GM19455 (cell line): Measurements from ENCODE around the gene HCAR1.
"Not testable (repeated sequence)": the region's sequence is repeated elsewhere in the genome, so short reads cannot be mapped to it uniquely, and the experiment has no call there.

Experiments
- ATAC-seq: cut with Tn5 transposase; IDR thresholded peaks from one replicate; pipeline ENCODE4 v1.9.1; 2021; ENCODE audit not compliant: unreplicated experiment

Gene HCAR1

GRCh38 chr12:122722387-122722786 lies 8.3 kb downstream of the HCAR1 start:
- ATAC-seq = no peak

- no peak for ATAC-seq
Measured at GRCh38 chr12:122721057-122721545, 9.5 kb downstream of the HCAR1 start.

- not testable (repeated sequence) for ATAC-seq
Measured at GRCh38 chr12:122716658-122717057, 14.0 kb downstream of the HCAR1 start, which contains the start of gene HCAR3. TSS of gene HCAR3 (minus strand) at chr12:122716811. CDS start at chr12:122716737, 74 bp downstream.

- ATAC-seq = not testable (repeated sequence)
Measured at GRCh38 chr12:122715211-122715610, 15.4 kb downstream of the HCAR1 start.

GRCh38 chr12:122713491-122714188 lies 17.0 kb downstream of the HCAR1 start:
- not testable (repeated sequence) for ATAC-seq

GRCh38 chr12:122711266-122711665 lies 19.4 kb downstream of the HCAR1 start:
- ATAC-seq = not testable (repeated sequence)

- ATAC-seq = not testable (repeated sequence)
Measured at GRCh38 chr12:122710341-122710740, 20.3 kb downstream of the HCAR1 start.

GRCh38 chr12:122709287-122709686 lies 21.4 kb downstream of the HCAR1 start:
- not testable (repeated sequence) for ATAC-seq

- ATAC-seq = not testable (repeated sequence)
Measured at GRCh38 chr12:122703841-122704240, 26.8 kb downstream of the HCAR1 start.

GRCh38 chr12:122702890-122703611 lies 27.6 kb downstream of the HCAR1 start, which contains the start of gene HCAR2:
TSS of gene HCAR2 (minus strand) at chr12:122703357. CDS start at chr12:122703283, 74 bp downstream.
- ATAC-seq = not testable (repeated sequence)

- ATAC-seq = not testable (repeated sequence)
Measured at GRCh38 chr12:122701481-122701880, 29.2 kb downstream of the HCAR1 start.

GRCh38 chr12:122700038-122700710 lies 30.5 kb downstream of the HCAR1 start:
- ATAC-seq = not testable (repeated sequence)

- ATAC-seq = not testable (repeated sequence)
Measured at GRCh38 chr12:122696922-122697321, 33.7 kb downstream of the HCAR1 start.

- no peak for ATAC-seq
Measured at GRCh38 chr12:122691566-122691965, 39.1 kb downstream of the HCAR1 start.

- no peak for ATAC-seq
Measured at GRCh38 chr12:122688291-122688690, 42.4 kb downstream of the HCAR1 start.

GRCh38 chr12:122687086-122687485 lies 43.6 kb downstream of the HCAR1 start:
- no peak for ATAC-seq

- no peak for ATAC-seq
Measured at GRCh38 chr12:122686538-122686937, 44.1 kb downstream of the HCAR1 start.

GRCh38 chr12:122684297-122684813 lies 46.3 kb downstream of the HCAR1 start:
- ATAC-seq = no peak

- ATAC-seq = no peak
Measured at GRCh38 chr12:122681814-122682213, 48.8 kb downstream of the HCAR1 start.

- ATAC-seq = not testable (repeated sequence)
Measured at GRCh38 chr12:122680989-122681388, 49.7 kb downstream of the HCAR1 start.

- not testable (repeated sequence) for ATAC-seq
Measured at GRCh38 chr12:122676781-122677180, 53.9 kb downstream of the HCAR1 start.
